Uterus (tissue), 4 donors: Measurements from ENCODE around the gene MRPL51. TPM values are rescaled to one million over a fixed set of nuclear protein-coding genes. Genes with fewer than 3 reads are reported as not detected.
"Not testable (repeated sequence)": the region's sequence is repeated elsewhere in the genome, so short reads cannot be mapped to it uniquely, and the experiment has no call there.

Experiments used
- DNase-seq, 2 donors: peaks; one replicate each; pipeline ENCODE4 v3.0.0-alpha.2; 2019 to 2020
- H3K27ac ChIP-seq, 2 donors: fragments of 200-600 bp; sonication (generic); 1 replicate in 1 of 2; 2 replicates in 1 of 2; pipeline ENCODE4 v1.5.1; 2016 to 2018
- H3K27me3 ChIP-seq, 2 donors: fragments of 200-600 bp; sonication (generic); one replicate each; pipeline ENCODE4 v1.5.1; 2018 to 2019; ENCODE audit warnings: control low read depth in 1 of 2
- H3K36me3 ChIP-seq, 2 donors: fragments of 200-600 bp; sonication (generic); one replicate each; pipeline ENCODE4 v1.5.1; 2019; ENCODE audit warnings: control low read depth in 1 of 2
- H3K4me1 ChIP-seq, 2 donors: fragments of 200-600 bp; sonication (generic); one replicate each; pipeline ENCODE4 v1.5.1; 2018 to 2019; ENCODE audit warnings: control low read depth in 1 of 2
- H3K4me3 ChIP-seq, 2 donors: fragments of 200-600 bp; sonication (generic); 1 replicate in 1 of 2; 2 replicates in 1 of 2; pipeline ENCODE4 v1.5.1; 2018 to 2019; ENCODE audit warnings: mild to moderate bottlenecking in 1 of 2
- H3K9me3 ChIP-seq, 2 donors: fragments of 200-600 bp; sonication (generic); one replicate each; pipeline ENCODE4 v1.5.1; 2019; ENCODE audit warnings: control low read depth in 1 of 2
- POLR2A ChIP-seq, 2 donors: fragments of 450-650 bp; IDR thresholded peaks; one replicate each; pipeline ENCODE4 v1.6.1; 2016; ENCODE audit warnings: antibody characterized with exemption in 2 of 2, mild to moderate bottlenecking in 1 of 2, moderate library complexity in 1 of 2
- intact Hi-C: fragments of 100-400 bp; cut with DNase I; formaldehyde crosslinking; loops from one replicate; pipeline ENCODE4 v1.15.1; 2023; ENCODE audit warnings: low total_unique reads
- total RNA-seq, 4 donors: library from RNA; depleted of rRNA in 3 of 4; stranded (reverse); fragments of >200 nt in 3 of 4; gene quantifications; one replicate each; pipeline versions ENCODE4 v1.1.0 to v1.2.4, GENCODE V29; 2014 to 2023
- TF ChIP-seq, protein P1 (sequence below), 4 experiments: fragments of 200-600 bp in 2 of 4; fragments of 450-650 bp in 2 of 4; sonication (generic) in 2 of 4; IDR thresholded peaks; one replicate each; pipeline ENCODE4 v1.5.1; 2016 to 2019; ENCODE audit warnings: antibody characterized with exemption in 4 of 4, mild to moderate bottlenecking in 2 of 4, moderate library complexity in 1 of 4
- donor health status: DM: yes; HTN: yes; CAD: no.

The MRPL51 gene
- total RNA-seq, 4 donors from 2014 or later = 14.1 to 83.7 (median 36.4) TPM

DNA sequence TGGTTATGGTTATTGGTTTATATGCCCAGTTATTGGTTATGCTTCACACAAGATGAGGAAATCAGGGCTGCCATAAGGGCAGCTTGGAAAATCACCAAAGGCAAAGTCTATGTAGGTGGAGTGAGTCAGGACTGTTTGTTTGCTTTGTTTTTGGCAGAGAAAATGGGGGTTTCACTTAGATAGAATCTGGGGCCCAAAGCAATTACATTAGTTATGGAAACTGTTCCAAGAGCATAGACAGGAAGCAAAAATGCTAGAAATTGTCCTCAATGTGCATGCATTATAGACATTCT is 24.8 kb downstream of the MRPL51 start:
- H3K4me3 ChIP-seq = no peak overlapping the region
- no peak overlapping the region for H3K27ac ChIP-seq
- no peaks in the 10 kb centered on the region for H3K9me3 ChIP-seq
- H3K36me3 ChIP-seq = no peaks in the 10 kb centered on the region
- TF ChIP-seq POLR2A (IDR thresholded peaks at IDR 0.05) = no peak
- TF ChIP-seq, protein P1, sequence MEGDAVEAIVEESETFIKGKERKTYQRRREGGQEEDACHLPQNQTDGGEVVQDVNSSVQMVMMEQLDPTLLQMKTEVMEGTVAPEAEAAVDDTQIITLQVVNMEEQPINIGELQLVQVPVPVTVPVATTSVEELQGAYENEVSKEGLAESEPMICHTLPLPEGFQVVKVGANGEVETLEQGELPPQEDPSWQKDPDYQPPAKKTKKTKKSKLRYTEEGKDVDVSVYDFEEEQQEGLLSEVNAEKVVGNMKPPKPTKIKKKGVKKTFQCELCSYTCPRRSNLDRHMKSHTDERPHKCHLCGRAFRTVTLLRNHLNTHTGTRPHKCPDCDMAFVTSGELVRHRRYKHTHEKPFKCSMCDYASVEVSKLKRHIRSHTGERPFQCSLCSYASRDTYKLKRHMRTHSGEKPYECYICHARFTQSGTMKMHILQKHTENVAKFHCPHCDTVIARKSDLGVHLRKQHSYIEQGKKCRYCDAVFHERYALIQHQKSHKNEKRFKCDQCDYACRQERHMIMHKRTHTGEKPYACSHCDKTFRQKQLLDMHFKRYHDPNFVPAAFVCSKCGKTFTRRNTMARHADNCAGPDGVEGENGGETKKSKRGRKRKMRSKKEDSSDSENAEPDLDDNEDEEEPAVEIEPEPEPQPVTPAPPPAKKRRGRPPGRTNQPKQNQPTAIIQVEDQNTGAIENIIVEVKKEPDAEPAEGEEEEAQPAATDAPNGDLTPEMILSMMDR (IDR thresholded peaks at IDR 0.05) = no peak
- no peak for DNase-seq
- no peaks in the 10 kb centered on the region for H3K27me3 ChIP-seq
- intact Hi-C loops = loop anchor here (10.0 kb wide), 1 partner anchor 153 kb away; the partner anchor contains the start of gene PLEKHG6
- no peaks in the 10 kb centered on the region for H3K4me1 ChIP-seq

GRCh38 chr12:6467571-6468282 is 25.3 kb downstream of the MRPL51 start:
- not testable (repeated sequence) for H3K9me3 ChIP-seq, H3K36me3 ChIP-seq, H3K4me3 ChIP-seq, DNase-seq, H3K27ac ChIP-seq, H3K27me3 ChIP-seq, H3K4me1 ChIP-seq
- intact Hi-C loops = loop anchor here (10.0 kb wide), 1 partner anchor 153 kb away; the partner anchor contains the start of gene PLEKHG6

DNA sequence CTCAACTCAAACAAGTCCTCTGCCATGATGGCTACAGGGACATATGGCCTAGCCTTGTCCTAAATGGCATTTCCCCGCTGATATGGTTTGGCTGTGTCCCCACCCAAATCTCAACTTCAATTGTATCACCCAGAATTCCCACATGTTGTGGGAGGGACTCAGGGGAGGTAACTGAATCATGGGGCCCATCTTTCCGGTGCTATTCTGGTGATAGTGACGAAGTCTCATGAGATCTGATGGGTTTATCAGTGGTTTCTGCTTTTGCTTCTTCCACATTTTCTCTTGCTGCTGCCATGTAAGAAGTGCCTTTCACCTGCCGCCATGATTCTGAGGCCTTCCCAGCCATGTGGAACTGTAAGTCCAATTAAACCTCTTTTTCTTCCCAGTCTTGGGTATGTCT is 26.3 kb downstream of the MRPL51 start:
- not testable (repeated sequence) for DNase-seq, H3K27me3 ChIP-seq, H3K36me3 ChIP-seq, H3K27ac ChIP-seq, H3K9me3 ChIP-seq, H3K4me3 ChIP-seq, H3K4me1 ChIP-seq
- intact Hi-C loops = loop anchor here (10.0 kb wide), 1 partner anchor 152 kb away; the partner anchor contains the start of gene PLEKHG6

- no peaks in the 10 kb centered on the region for H3K9me3 ChIP-seq
- no peaks in the 10 kb centered on the region for H3K36me3 ChIP-seq
- H3K4me3 ChIP-seq = no peak overlapping the region
- peak overlapping the region; percentile 10 to 31 for H3K27ac ChIP-seq
- no peaks in the 10 kb centered on the region for H3K27me3 ChIP-seq
- DNase-seq = no peak
- no peaks in the 10 kb centered on the region for H3K4me1 ChIP-seq
- intact Hi-C loops = loop anchor here (10.0 kb wide), 1 partner anchor 151 kb away; the partner anchor contains the start of gene PLEKHG6
- no peak for TF ChIP-seq POLR2A (IDR thresholded peaks at IDR 0.05)
- TF ChIP-seq, protein P1 (IDR thresholded peaks at IDR 0.05) = no peak
These were observed 26.9 kb downstream of the MRPL51 start for GRCh38 chr12:6466184-6466573.

DNA sequence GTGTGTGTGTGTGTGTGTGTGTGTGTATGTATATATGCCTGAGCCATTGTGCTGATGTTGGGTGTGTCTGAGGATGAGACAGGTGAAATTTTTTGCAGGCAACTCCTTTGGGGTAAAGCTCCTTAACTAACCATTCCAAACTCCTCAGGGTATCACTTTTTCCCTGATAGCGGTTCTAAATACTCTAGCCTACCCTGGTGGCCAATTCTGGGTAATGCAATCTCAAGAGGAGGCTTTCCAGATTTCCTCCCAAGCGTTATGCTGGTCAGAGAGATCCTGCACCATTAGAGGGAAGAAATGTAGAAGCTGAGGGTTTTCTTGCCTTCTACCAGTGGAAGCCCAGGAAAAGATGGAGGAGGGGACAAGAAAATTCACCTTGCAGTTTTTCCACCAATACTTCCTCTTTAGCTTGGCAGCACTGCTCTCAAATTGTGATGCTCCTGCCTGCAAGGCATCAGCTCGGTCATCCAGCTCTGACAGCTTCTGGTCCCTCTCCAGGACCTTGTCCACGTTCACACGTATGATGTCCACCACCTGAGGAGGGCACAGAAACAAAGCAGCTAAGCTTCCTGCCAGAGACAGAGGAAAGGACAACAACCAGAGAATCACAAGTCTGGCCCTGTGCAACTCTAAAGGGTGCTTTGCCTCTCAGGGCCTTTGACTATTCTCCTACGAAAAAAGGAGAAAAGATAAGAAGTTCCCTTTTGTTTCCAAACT is 27.4 kb downstream of the MRPL51 start:
- no peak for TF ChIP-seq POLR2A (IDR thresholded peaks at IDR 0.05)
- TF ChIP-seq, protein P1 (IDR thresholded peaks at IDR 0.05) = peak; percentile 79 to 96 (median 90)
- Histone ChIP-seq H3K36me3 (no peaks in the 10 kb centered on the region), H3K9me3 (no peaks in the 10 kb centered on the region), H3K4me3 (no peak overlapping the region), H3K27ac (peak overlapping the region; percentile 10 to 31), H3K4me1 (no peaks in the 10 kb centered on the region), H3K27me3 (no peaks in the 10 kb centered on the region)
- peak; percentile 38 to 76 for DNase-seq
- intact Hi-C loops = loop anchor here (10.0 kb wide), 1 partner anchor 151 kb away; the partner anchor contains the start of gene PLEKHG6

DNA sequence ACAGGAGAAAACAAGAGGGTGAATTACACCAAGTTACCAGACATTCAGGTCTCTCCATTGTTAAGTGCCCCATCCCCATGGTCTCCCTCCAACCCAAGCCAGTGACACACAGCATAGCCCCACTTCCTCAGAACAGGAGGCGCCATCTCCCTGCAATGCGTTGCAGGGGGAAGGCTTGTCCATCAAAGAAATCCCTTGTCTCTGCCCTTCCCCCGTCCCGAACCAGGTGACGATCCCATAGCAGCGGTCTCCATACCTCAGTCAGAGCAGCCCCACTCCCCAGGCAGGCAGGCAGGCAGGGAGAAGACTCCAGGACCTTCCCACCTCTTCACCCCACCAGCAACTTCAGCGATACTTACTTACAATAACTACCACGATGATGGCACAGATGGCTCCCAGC is 28.5 kb downstream of the MRPL51 start:
- intact Hi-C loops = loop anchor here (5.0 to 10.0 kb wide), 2 partner anchors 37 to 150 kb away; partner anchors contain the start of gene PLEKHG6

More for the DNA sequence above, 28.5 kb downstream of the MRPL51 start:
- H3K27ac ChIP-seq = peak overlapping the region in 1 of 2 donors; percentile 28
- no peak for DNase-seq
- no peak overlapping the region for H3K4me3 ChIP-seq
- H3K27me3 ChIP-seq = no peaks in the 10 kb centered on the region
- no peaks in the 10 kb centered on the region for H3K9me3 ChIP-seq
- H3K4me1 ChIP-seq = no peaks in the 10 kb centered on the region
- no peak for TF ChIP-seq POLR2A (IDR thresholded peaks at IDR 0.05)
- TF ChIP-seq, protein P1 (IDR thresholded peaks at IDR 0.05) = no peak
- H3K36me3 ChIP-seq = no peaks in the 10 kb centered on the region
